ENCODE results near the gene ZC3H18. TPM values are rescaled to one million over a fixed set of nuclear protein-coding genes. Genes with fewer than 3 reads are reported as not detected.

The ZC3H18 gene
- total and polyA plus RNA-seq, 10 of the 15 experiments (the other 5 are each of a cell fraction or from before 2014, with no cell fraction given), result 1.0 to 58.3 (median 22.4) TPM

DNA sequence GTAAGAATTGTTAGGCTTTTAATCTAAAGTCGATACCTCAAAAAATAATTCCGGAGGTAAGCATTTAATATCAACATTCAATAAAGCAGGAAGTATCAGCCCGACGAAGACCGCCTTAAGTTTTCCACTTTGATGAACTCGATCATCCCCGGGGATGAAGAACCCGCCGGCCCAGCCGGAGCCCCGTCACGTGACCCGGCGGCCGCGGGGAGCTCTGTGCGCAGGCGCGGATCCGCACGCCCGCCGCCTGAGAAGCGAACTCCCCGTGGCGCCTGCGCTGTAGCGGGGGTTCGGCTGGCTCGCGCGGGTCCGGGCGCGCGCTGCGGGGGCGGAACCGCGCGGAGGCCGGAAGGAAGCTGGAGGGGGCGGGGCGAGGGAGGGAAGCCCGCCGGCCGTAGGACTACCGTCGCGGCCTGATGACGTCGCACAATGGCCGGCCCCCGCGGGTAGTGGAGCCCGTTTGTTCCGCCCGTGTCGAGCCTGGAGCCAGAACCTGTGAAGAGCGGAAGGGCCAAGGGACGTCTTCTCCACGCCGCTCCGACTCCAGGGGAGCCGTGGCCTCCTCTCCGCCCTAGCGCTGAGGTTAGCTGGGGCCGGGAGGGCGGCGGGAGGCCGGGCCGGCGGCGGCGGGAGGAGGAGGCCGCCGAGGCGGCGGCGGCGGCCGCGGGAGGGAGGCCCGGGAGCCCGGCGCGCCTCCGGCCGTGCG lies at the start of gene ZC3H18 (continued):
- TF ChIP-seq, protein P1, sequence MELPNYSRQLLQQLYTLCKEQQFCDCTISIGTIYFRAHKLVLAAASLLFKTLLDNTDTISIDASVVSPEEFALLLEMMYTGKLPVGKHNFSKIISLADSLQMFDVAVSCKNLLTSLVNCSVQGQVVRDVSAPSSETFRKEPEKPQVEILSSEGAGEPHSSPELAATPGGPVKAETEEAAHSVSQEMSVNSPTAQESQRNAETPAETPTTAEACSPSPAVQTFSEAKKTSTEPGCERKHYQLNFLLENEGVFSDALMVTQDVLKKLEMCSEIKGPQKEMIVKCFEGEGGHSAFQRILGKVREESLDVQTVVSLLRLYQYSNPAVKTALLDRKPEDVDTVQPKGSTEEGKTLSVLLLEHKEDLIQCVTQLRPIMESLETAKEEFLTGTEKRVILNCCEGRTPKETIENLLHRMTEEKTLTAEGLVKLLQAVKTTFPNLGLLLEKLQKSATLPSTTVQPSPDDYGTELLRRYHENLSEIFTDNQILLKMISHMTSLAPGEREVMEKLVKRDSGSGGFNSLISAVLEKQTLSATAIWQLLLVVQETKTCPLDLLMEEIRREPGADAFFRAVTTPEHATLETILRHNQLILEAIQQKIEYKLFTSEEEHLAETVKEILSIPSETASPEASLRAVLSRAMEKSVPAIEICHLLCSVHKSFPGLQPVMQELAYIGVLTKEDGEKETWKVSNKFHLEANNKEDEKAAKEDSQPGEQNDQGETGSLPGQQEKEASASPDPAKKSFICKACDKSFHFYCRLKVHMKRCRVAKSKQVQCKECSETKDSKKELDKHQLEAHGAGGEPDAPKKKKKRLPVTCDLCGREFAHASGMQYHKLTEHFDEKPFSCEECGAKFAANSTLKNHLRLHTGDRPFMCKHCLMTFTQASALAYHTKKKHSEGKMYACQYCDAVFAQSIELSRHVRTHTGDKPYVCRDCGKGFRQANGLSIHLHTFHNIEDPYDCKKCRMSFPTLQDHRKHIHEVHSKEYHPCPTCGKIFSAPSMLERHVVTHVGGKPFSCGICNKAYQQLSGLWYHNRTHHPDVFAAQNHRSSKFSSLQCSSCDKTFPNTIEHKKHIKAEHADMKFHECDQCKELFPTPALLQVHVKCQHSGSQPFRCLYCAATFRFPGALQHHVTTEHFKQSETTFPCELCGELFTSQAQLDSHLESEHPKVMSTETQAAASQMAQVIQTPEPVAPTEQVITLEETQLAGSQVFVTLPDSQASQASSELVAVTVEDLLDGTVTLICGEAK (IDR thresholded peaks at IDR 0.05; ENCODE audit: borderline replicate concordance), result peak; percentile 64; the same call in 1 of the 2 replicates
- TF ChIP-seq, protein P2, sequence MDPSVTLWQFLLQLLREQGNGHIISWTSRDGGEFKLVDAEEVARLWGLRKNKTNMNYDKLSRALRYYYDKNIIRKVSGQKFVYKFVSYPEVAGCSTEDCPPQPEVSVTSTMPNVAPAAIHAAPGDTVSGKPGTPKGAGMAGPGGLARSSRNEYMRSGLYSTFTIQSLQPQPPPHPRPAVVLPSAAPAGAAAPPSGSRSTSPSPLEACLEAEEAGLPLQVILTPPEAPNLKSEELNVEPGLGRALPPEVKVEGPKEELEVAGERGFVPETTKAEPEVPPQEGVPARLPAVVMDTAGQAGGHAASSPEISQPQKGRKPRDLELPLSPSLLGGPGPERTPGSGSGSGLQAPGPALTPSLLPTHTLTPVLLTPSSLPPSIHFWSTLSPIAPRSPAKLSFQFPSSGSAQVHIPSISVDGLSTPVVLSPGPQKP (IDR thresholded peaks at IDR 0.05; ENCODE audit: low read depth, low read length), result peak; percentile 77
- TF ChIP-seq, protein P3, sequence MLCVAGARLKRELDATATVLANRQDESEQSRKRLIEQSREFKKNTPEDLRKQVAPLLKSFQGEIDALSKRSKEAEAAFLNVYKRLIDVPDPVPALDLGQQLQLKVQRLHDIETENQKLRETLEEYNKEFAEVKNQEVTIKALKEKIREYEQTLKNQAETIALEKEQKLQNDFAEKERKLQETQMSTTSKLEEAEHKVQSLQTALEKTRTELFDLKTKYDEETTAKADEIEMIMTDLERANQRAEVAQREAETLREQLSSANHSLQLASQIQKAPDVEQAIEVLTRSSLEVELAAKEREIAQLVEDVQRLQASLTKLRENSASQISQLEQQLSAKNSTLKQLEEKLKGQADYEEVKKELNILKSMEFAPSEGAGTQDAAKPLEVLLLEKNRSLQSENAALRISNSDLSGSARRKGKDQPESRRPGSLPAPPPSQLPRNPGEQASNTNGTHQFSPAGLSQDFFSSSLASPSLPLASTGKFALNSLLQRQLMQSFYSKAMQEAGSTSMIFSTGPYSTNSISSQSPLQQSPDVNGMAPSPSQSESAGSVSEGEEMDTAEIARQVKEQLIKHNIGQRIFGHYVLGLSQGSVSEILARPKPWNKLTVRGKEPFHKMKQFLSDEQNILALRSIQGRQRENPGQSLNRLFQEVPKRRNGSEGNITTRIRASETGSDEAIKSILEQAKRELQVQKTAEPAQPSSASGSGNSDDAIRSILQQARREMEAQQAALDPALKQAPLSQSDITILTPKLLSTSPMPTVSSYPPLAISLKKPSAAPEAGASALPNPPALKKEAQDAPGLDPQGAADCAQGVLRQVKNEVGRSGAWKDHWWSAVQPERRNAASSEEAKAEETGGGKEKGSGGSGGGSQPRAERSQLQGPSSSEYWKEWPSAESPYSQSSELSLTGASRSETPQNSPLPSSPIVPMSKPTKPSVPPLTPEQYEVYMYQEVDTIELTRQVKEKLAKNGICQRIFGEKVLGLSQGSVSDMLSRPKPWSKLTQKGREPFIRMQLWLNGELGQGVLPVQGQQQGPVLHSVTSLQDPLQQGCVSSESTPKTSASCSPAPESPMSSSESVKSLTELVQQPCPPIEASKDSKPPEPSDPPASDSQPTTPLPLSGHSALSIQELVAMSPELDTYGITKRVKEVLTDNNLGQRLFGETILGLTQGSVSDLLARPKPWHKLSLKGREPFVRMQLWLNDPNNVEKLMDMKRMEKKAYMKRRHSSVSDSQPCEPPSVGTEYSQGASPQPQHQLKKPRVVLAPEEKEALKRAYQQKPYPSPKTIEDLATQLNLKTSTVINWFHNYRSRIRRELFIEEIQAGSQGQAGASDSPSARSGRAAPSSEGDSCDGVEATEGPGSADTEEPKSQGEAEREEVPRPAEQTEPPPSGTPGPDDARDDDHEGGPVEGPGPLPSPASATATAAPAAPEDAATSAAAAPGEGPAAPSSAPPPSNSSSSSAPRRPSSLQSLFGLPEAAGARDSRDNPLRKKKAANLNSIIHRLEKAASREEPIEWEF (IDR thresholded peaks at IDR 0.05; ENCODE audit: insufficient replicate concordance, low read depth, low read length), result no peak
- TF ChIP-seq, protein P4, sequence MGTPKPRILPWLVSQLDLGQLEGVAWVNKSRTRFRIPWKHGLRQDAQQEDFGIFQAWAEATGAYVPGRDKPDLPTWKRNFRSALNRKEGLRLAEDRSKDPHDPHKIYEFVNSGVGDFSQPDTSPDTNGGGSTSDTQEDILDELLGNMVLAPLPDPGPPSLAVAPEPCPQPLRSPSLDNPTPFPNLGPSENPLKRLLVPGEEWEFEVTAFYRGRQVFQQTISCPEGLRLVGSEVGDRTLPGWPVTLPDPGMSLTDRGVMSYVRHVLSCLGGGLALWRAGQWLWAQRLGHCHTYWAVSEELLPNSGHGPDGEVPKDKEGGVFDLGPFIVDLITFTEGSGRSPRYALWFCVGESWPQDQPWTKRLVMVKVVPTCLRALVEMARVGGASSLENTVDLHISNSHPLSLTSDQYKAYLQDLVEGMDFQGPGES (IDR thresholded peaks at IDR 0.05), result no peak
- TF ChIP-seq CREB1 (IDR thresholded peaks at IDR 0.05; ENCODE audit: low read depth), result peak; percentile 99
- peak; percentile 81 for TF ChIP-seq GABPA (IDR thresholded peaks at IDR 0.05; ENCODE audit: low read depth)
- TF ChIP-seq CHD2 (IDR thresholded peaks at IDR 0.05; ENCODE audit: borderline replicate concordance, low read depth, low read length), result peak; percentile 64; the same call in 1 of the 2 replicates
- no peak for TF ChIP-seq SMAD1 (IDR thresholded peaks at IDR 0.05; ENCODE audit: low read depth, partially characterized antibody)
- TF ChIP-seq SP1 (IDR thresholded peaks at IDR 0.05; ENCODE audit: low read depth, low read length), result peak; percentile 60
- TF ChIP-seq, protein P5, sequence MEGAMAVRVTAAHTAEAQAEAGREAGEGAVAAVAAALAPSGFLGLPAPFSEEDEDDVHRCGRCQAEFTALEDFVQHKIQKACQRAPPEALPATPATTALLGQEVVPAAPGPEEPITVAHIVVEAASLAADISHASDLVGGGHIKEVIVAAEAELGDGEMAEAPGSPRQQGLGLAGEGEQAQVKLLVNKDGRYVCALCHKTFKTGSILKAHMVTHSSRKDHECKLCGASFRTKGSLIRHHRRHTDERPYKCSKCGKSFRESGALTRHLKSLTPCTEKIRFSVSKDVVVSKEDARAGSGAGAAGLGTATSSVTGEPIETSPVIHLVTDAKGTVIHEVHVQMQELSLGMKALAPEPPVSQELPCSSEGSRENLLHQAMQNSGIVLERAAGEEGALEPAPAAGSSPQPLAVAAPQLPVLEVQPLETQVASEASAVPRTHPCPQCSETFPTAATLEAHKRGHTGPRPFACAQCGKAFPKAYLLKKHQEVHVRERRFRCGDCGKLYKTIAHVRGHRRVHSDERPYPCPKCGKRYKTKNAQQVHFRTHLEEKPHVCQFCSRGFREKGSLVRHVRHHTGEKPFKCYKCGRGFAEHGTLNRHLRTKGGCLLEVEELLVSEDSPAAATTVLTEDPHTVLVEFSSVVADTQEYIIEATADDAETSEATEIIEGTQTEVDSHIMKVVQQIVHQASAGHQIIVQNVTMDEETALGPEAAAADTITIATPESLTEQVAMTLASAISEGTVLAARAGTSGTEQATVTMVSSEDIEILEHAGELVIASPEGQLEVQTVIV (IDR thresholded peaks at IDR 0.05; ENCODE audit: borderline replicate concordance, partially characterized antibody), result peak; percentile 41
- TF ChIP-seq MEF2A (IDR thresholded peaks at IDR 0.05; ENCODE audit: insufficient read depth, low read depth, low read length), result 0 out of 2 replicates have a peak, but pooled peaks have one; percentile 38
- TF ChIP-seq ZNF24 (IDR thresholded peaks at IDR 0.05), result no peak
- TF ChIP-seq NFYA (IDR thresholded peaks at IDR 0.05; ENCODE audit: borderline replicate concordance, low read depth, low read length), result no peak
- no peak for TF ChIP-seq NR2C2 (IDR thresholded peaks at IDR 0.05; ENCODE audit: borderline replicate concordance, control insufficient read depth, insufficient read length, low read depth)

Measured in GM12878 (cell line).